HepG2 (cell line): ENCODE results near the gene P2RX1.

ENCODE experiments used
- BHLHE40 ChIP-seq: IDR thresholded peaks from 2 replicates; pipeline ENCODE4 v1.6.1; 2011; ENCODE audit warnings: low read length, improper control_type of control experiment
- CTCF ChIP-seq: sonication (generic); formaldehyde crosslinking; IDR thresholded peaks from 2 replicates; pipeline ENCODE4 v1.5.0; 2020; ENCODE audit warnings: mild to moderate bottlenecking, missing genetic modification reagents, moderate library complexity
- FOSL2 ChIP-seq: sonication (generic); formaldehyde crosslinking; IDR thresholded peaks from 2 replicates; pipeline ENCODE4 v1.4.0; 2020; ENCODE audit warnings: missing genetic modification reagents
- MYNN ChIP-seq: sonication (generic); formaldehyde crosslinking; IDR thresholded peaks from 2 replicates; pipeline ENCODE4 v1.4.0; 2020; ENCODE audit warnings: mild to moderate bottlenecking, low read depth, missing genetic modification reagents
- NFIB ChIP-seq: sonication (generic); formaldehyde crosslinking; IDR thresholded peaks from 2 replicates; pipeline ENCODE4 v1.9.0; 2021; ENCODE audit warnings: missing genetic modification reagents, mild to moderate bottlenecking, borderline replicate concordance
- POLR2A ChIP-seq, 2 experiments: IDR thresholded peaks; 2 replicates each; pipeline ENCODE4 v1.6.1; 2011; ENCODE audit warnings: low read depth in 2 of 2, low read length in 2 of 2, mild to moderate bottlenecking in 1 of 2, moderate library complexity in 1 of 2; ENCODE audit not compliant: insufficient read depth in 1 of 2
- PRDM4 ChIP-seq: sonication (generic); formaldehyde crosslinking; IDR thresholded peaks from 2 replicates; pipeline ENCODE4 v1.9.0; 2021; ENCODE audit warnings: missing genetic modification reagents, borderline replicate concordance
- TBP ChIP-seq: sonication (generic); formaldehyde crosslinking; IDR thresholded peaks from 2 replicates; pipeline ENCODE4 v1.5.0; 2020; ENCODE audit warnings: missing genetic modification reagents
- TOE1 ChIP-seq: sonication (generic); formaldehyde crosslinking; IDR thresholded peaks from 2 replicates; pipeline ENCODE4 v1.4.0; 2020; ENCODE audit warnings: mild to moderate bottlenecking, missing genetic modification reagents
- ZNF570 ChIP-seq: sonication (generic); formaldehyde crosslinking; IDR thresholded peaks from 2 replicates; pipeline ENCODE4 v1.4.0; 2020; ENCODE audit warnings: mild to moderate bottlenecking, missing genetic modification reagents, borderline replicate concordance

GRCh38 chr17:3927628-3928340 is 11.5 kb upstream of the P2RX1 start:
- TF ChIP-seq NFIB (CRISPR knock-in tag): no peak
- TF ChIP-seq TBP: no peak
- no peak for TF ChIP-seq CTCF (CRISPR knock-in tag)
- no peak for TF ChIP-seq FOSL2 (CRISPR knock-in tag)
- TF ChIP-seq PRDM4 (CRISPR knock-in tag): no peak
- TF ChIP-seq BHLHE40: no peak
- TF ChIP-seq MYNN (CRISPR knock-in tag): no peak
- no peak for TF ChIP-seq TOE1 (CRISPR knock-in tag)
- TF ChIP-seq POLR2A (IDR thresholded peaks at IDR 0.05; ENCODE audit: insufficient read depth in 1 of 2, low read depth in 2 of 2, low read length in 2 of 2): no peak
- TF ChIP-seq ZNF570: no peak
